Hepatocyte (in vitro differentiated cells): Measurements from ENCODE around the gene SLFN14.

ENCODE experiments used
- EZH2 ChIP-seq: fragments of 200-600 bp; sonication (generic); IDR thresholded peaks from 2 replicates; pipeline ENCODE4 v1.6.1; 2016; ENCODE audit warnings: antibody characterized with exemption, mild to moderate bottlenecking, borderline replicate concordance
- TF ChIP-seq, protein P1 (sequence below): fragments of 200-600 bp; sonication (generic); IDR thresholded peaks from 2 replicates; pipeline ENCODE4 v1.5.1; 2016; ENCODE audit warnings: antibody characterized with exemption, mild to moderate bottlenecking; ENCODE audit not compliant: poor library complexity

DNA sequence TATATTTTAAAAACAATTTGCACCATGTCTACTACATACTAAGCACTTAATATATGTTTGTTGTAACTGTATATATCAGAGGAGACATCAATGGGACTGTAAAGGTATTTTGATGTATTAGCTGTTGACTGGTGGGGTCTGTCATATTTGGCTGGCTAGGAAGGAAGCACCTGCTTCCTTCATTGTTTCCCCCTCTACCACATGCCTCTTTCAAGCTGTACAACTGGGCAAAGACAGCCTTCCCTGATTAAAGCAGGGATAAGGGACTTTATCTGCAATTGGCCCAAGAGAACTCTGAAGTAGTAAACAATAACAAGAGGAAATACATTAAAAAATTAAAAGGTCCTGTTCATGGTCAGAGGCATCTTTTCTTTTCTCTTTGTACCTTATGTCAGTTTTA, 17.6 kb downstream of the SLFN14 start:
- TF ChIP-seq, protein P1, sequence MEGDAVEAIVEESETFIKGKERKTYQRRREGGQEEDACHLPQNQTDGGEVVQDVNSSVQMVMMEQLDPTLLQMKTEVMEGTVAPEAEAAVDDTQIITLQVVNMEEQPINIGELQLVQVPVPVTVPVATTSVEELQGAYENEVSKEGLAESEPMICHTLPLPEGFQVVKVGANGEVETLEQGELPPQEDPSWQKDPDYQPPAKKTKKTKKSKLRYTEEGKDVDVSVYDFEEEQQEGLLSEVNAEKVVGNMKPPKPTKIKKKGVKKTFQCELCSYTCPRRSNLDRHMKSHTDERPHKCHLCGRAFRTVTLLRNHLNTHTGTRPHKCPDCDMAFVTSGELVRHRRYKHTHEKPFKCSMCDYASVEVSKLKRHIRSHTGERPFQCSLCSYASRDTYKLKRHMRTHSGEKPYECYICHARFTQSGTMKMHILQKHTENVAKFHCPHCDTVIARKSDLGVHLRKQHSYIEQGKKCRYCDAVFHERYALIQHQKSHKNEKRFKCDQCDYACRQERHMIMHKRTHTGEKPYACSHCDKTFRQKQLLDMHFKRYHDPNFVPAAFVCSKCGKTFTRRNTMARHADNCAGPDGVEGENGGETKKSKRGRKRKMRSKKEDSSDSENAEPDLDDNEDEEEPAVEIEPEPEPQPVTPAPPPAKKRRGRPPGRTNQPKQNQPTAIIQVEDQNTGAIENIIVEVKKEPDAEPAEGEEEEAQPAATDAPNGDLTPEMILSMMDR, result no peak
- TF ChIP-seq EZH2, result no peak
